Stimulated activated naive B cell treated with anti-CD40 and anti-IgM and Interleukin-4, amounts not matched to agents 10 μg/mL and 1 μg/mL and 100 μg/mL, for 72 hours (primary cell): ENCODE results near the gene TECPR2.
"Not testable (repeated sequence)": the region's sequence is repeated elsewhere in the genome, so short reads cannot be mapped to it uniquely, and the experiment has no call there.

Experiments
- ATAC-seq, 2 donors: fragments of 150-1000 bp; cut with Tn5 transposase; replicated peaks; 2 replicates each; pipeline ENCODE4 v1.10.0; 2021; ENCODE audit warnings: moderate library complexity in 1 of 2
- DNase-seq: peaks from one replicate; pipeline ENCODE4 v3.0.0; 2021
- H3K27ac Mint-ChIP-seq: one replicate; pipeline ENCODE4 v1.8.0; 2022; ENCODE audit warnings: mild to moderate bottlenecking, mixed read lengths
- H3K27me3 Mint-ChIP-seq, 2 donors: one replicate each; pipeline ENCODE4 v1.8.0; 2022; ENCODE audit warnings: mixed read lengths in 2 of 2
- H3K36me3 Mint-ChIP-seq, 2 donors: one replicate each; pipeline ENCODE4 v1.8.0; 2022; ENCODE audit warnings: mixed read lengths in 2 of 2, mild to moderate bottlenecking in 1 of 2
- H3K4me1 Mint-ChIP-seq, 2 donors: one replicate each; pipeline ENCODE4 v1.8.0; 2022; ENCODE audit warnings: mixed read lengths in 2 of 2, mild to moderate bottlenecking in 1 of 2
- H3K4me3 Mint-ChIP-seq, 2 donors: one replicate each; pipeline ENCODE4 v1.8.0; 2022; ENCODE audit warnings: mild to moderate bottlenecking in 2 of 2, mixed read lengths in 2 of 2, moderate library complexity in 1 of 2
- H3K9me3 Mint-ChIP-seq, 2 donors: one replicate each; pipeline ENCODE4 v1.8.0; 2022; ENCODE audit warnings: mixed read lengths in 2 of 2, mild to moderate bottlenecking in 1 of 2

The TECPR2 gene

DNA sequence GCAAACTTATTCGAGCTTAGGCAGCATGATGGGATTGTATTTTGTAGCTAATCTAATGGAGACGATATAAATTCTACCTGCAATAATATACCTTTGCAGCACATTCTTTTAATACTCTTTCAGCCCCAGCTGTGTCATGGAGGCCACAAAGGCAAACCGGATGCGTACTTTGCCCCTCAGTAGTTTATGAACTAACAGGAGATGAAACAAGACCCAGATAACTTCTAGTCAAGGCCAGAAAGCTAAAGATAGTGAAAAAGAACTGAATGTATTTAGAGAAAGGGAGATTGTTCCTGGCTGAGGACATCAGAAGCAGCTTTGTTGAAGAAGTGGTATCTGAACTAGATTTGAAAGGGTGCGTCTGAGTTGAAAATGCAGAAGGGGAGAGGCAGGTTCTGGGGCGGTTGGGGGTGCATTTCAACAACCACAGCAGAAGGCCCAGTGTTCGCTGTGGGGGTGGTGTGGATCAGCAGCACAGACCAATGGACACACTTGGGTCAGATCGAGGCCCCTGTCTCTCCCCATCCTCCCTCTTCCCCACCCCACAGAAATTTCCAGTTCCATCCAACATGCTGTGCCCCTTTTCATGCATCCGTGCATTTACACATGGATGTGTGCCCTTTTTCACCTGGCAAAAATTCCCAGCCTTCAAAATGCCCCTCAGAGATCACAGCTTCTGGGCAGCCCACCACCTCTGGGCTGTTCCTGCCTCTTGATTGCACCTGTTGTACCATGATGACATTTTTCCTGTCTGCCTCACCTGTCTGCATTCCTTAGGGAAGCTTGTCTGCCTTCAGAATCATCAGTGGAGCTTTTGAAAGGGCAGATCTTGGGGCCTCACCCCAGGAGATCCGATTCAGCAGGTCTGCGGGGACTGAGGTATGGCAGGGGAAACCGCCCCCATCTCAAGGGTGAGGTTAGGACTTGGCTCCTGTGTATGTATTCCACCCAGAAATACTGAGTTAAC, 41.0 kb upstream of the TECPR2 start:
- Mint-ChIP-seq H3K27me3 (peaks cover 3 to 4% of the 10 kb centered on the region in 2 donors), H3K36me3 (peaks cover 12 to 15% of the 10 kb centered on the region in 2 donors), H3K27ac (peak overlapping the region; percentile 25), H3K4me3 (no peak overlapping the region), H3K9me3 (peaks cover 0 to 2% of the 10 kb centered on the region in 2 donors), H3K4me1 (peaks cover 33 to 51% of the 10 kb centered on the region in 2 donors)
- no peak for DNase-seq
- ATAC-seq = no peak

DNA sequence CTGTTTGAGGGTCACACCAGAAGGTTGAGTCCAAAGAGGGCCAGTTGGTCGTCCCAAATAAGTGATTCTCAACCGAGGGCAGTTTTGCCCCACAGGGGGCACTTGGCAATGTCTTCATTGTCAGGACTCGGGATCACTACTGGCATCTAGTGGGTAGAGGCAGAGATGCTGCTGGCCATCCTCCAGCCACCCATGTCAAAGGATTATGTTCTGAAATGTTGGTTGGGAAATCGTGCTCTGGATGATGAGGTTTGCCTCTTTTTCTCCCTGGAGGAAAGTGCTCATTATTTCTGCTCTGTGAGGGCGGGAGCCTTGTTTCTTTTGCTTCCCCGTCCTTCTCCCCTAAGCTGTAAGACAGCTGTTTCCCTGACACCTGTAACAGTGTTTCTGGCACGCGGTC, 39.6 kb upstream of the TECPR2 start:
- Mint-ChIP-seq H3K4me1 (peaks cover 19 to 37% of the 10 kb centered on the region in 2 donors), H3K27ac (no peak overlapping the region), H3K4me3 (no peak overlapping the region), H3K9me3 (no peaks in the 10 kb centered on the region), H3K27me3 (no peaks in the 10 kb centered on the region), H3K36me3 (peaks cover 11 to 15% of the 10 kb centered on the region in 2 donors)
- ATAC-seq (no peak), DNase-seq (no peak)

DNA sequence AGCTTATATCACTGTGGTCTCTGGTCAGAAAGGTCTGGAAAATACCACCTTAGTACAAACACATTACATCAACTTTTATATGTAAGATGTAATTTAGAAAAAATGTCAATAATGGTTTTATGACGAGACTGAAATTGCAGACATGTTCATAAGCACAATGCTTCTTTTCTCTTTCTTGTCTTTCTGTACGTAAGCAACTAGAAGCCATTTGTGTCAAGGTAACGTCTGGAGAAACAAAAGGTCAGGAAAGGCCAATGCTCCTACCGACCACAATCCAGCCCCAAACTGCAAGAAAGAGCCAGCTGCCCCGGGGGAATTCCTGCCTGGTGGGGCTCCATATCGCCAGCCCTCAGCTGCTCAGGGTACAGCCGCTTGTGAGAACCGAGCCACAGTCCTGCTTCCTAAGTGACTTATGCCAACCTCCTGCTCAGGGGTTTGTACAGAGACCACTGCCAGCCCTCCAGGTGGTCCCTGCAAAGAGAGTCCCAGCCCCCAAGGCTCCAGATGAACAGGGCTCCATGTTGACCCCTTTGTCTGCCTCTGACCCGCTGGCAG, 36.9 kb upstream of the TECPR2 start:
- Mint-ChIP-seq H3K27ac (no peak overlapping the region), H3K4me1 (peaks cover 10 to 20% of the 10 kb centered on the region in 2 donors), H3K9me3 (no peaks in the 10 kb centered on the region), H3K4me3 (no peak overlapping the region), H3K27me3 (no peaks in the 10 kb centered on the region), H3K36me3 (peaks cover 16 to 21% of the 10 kb centered on the region in 2 donors)
- DNase-seq (no peak), ATAC-seq (no peak)

DNA sequence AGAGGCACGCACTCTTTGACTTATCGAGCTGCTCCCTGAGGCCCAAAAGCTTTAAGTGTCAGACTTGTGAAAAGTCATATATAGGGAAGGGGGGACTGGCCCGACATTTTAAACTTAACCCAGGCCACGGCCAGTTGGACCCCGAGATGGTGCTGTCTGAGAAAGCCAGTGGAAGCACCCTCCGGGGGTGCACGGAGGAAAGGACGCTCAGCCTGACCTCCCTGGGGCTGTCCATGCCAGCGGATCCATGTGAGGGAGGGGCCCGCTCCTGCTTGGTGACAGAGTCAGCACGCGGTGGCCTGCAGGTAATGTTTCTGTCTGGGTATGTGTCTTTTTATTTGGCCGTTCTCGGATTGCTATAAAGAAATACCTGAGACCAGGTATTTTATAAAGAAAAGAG, 36.2 kb upstream of the TECPR2 start:
- Mint-ChIP-seq H3K36me3 (peaks cover 18 to 21% of the 10 kb centered on the region in 2 donors), H3K27ac (no peak overlapping the region), H3K4me1 (peaks cover 7 to 15% of the 10 kb centered on the region in 2 donors), H3K9me3 (no peaks in the 10 kb centered on the region), H3K4me3 (no peak overlapping the region), H3K27me3 (no peaks in the 10 kb centered on the region)
- ATAC-seq (no peak), DNase-seq (no peak)

- not testable (repeated sequence) for H3K27me3 Mint-ChIP-seq, H3K4me1 Mint-ChIP-seq, ATAC-seq, H3K4me3 Mint-ChIP-seq, H3K27ac Mint-ChIP-seq, H3K9me3 Mint-ChIP-seq, DNase-seq
- H3K36me3 Mint-ChIP-seq = peaks cover 29 to 34% of the 10 kb centered on the region in 2 donors
Measured at GRCh38 chr14:102329381-102329780, 33.4 kb upstream of the TECPR2 start.

- Mint-ChIP-seq H3K36me3 (peaks cover 29 to 40% of the 10 kb centered on the region in 2 donors), H3K27me3 (no peaks in the 10 kb centered on the region), H3K27ac (no peak overlapping the region), H3K9me3 (no peaks in the 10 kb centered on the region), H3K4me3 (no peak overlapping the region), H3K4me1 (peaks cover 0 to 2% of the 10 kb centered on the region in 2 donors)
- DNase-seq (no peak), ATAC-seq (no peak)
Measured at GRCh38 chr14:102330806-102331205, 31.9 kb upstream of the TECPR2 start.

- Mint-ChIP-seq H3K27ac (no peak overlapping the region), H3K36me3 (peaks cover 31 to 42% of the 10 kb centered on the region in 2 donors), H3K27me3 (no peaks in the 10 kb centered on the region), H3K9me3 (no peaks in the 10 kb centered on the region), H3K4me3 (no peak overlapping the region), H3K4me1 (peaks cover 0 to 2% of the 10 kb centered on the region in 2 donors)
- ATAC-seq (no peak), DNase-seq (no peak)
Measured at GRCh38 chr14:102333390-102333789, 29.4 kb upstream of the TECPR2 start.

- ATAC-seq (no peak), DNase-seq (no peak)
- Mint-ChIP-seq H3K9me3 (no peaks in the 10 kb centered on the region), H3K36me3 (peaks cover 34 to 43% of the 10 kb centered on the region in 2 donors), H3K4me3 (no peak overlapping the region), H3K4me1 (no peaks in the 10 kb centered on the region), H3K27ac (no peak overlapping the region), H3K27me3 (no peaks in the 10 kb centered on the region)
Measured at GRCh38 chr14:102333795-102334705, 28.7 kb upstream of the TECPR2 start.

DNA sequence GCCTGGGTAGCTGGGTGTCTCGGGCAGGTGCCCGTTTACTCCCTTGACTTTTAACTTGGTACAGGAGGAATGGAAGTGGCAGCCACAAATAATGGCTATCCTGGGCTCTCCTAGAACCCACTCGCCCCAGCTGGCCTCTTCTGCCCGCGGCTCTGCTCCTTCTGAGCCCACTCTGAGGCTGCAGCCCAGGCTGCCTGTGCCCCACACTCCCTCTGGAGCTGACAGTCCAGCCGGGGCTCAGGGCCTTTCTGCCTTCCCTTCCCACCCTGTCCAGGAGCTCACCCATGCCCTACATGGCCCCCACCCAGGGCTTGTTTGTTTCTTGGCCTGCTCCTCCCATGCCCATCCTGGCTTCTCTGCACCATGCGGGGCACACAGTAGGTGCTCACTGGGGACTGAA, 27.6 kb upstream of the TECPR2 start:
- Mint-ChIP-seq H3K27ac (no peak overlapping the region), H3K4me3 (no peak overlapping the region), H3K36me3 (peaks cover 37 to 43% of the 10 kb centered on the region in 2 donors), H3K4me1 (no peaks in the 10 kb centered on the region), H3K9me3 (no peaks in the 10 kb centered on the region), H3K27me3 (no peaks in the 10 kb centered on the region)
- no peak for DNase-seq
- no peak for ATAC-seq

DNA sequence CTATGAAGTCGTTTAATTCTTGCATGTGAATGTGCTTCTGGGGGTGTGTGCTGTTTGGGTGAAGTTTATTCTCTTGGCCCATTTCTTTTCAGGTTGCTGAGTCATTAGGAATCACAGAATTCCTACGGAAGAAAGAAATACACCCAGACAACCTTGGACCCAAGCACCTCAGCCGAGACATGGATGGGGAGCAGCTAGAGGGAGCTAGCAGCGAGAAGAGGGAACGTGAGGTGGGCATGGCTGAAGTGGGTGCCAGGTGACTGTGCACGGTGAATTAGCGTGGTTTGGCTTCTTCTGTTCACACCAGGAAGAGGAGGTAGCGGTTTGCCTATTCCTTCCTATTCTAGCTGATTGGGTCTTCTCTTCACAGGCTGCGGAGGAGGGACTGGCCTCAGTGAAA, 24.0 kb upstream of the TECPR2 start:
- no peaks in the 10 kb centered on the region for H3K4me1 Mint-ChIP-seq
- peak overlapping the region in 1 of 2 donors; percentile 29 for H3K4me3 Mint-ChIP-seq
- no peaks in the 10 kb centered on the region for H3K27me3 Mint-ChIP-seq
- no peak for ATAC-seq
- H3K27ac Mint-ChIP-seq = no peak overlapping the region
- no peaks in the 10 kb centered on the region for H3K9me3 Mint-ChIP-seq
- H3K36me3 Mint-ChIP-seq = peaks cover 43 to 51% of the 10 kb centered on the region in 2 donors
- no peak for DNase-seq

GRCh38 chr14:102341566-102341965, 21.2 kb upstream of the TECPR2 start:
- Mint-ChIP-seq H3K4me1 (peaks cover 3 to 7% of the 10 kb centered on the region in 2 donors), H3K27me3 (no peaks in the 10 kb centered on the region), H3K27ac (peak overlapping the region; percentile 31), H3K9me3 (no peaks in the 10 kb centered on the region), H3K36me3 (peaks cover 40 to 48% of the 10 kb centered on the region in 2 donors), H3K4me3 (no peak overlapping the region)
- DNase-seq = no peak
- ATAC-seq = peak in 1 of 2 donors; percentile 8

DNA sequence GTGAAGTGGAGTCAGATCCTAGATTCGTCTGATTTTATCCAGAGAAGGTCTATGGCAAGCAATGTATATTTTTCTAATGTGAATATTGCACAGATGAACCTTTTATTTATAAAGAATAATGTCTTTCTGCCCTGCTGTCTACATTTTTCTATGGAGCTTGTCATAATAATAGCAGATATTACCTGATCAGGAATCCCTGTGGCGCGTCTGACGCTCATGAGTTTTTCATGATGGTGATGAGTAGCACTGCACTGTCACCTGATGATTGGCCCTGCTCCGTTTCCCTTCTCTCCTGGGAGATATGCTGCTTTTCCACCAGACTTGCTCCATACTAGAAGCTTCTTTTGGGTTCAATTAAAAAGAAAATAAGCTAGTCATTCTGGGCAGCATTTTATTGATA, 20.5 kb upstream of the TECPR2 start:
- DNase-seq = no peak
- Mint-ChIP-seq H3K27ac (peak overlapping the region; percentile 67), H3K36me3 (peaks cover 35 to 46% of the 10 kb centered on the region in 2 donors), H3K4me1 (peaks cover 3 to 7% of the 10 kb centered on the region in 2 donors), H3K27me3 (no peaks in the 10 kb centered on the region), H3K4me3 (no peak overlapping the region), H3K9me3 (no peaks in the 10 kb centered on the region)
- ATAC-seq = no peak

DNA sequence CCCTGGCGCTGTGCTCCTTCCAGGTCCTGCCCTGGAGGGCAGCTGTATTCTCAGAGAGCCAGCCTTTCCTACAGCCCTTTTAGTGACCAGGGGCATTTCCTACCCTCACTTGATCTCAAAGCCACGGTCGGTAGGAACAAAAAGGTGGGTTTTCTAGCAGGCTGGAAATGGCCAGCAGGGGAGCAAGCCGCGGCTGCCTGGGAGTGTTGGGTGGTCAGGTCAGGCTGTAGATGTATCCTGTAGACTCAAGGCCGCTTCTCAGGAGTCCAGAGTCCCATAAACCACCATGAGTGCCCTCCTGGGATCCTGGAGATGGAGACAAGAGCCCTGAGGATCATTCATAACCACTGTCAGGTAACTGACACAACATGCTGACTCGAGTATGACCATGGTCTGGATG, 18.7 kb upstream of the TECPR2 start:
- H3K4me3 Mint-ChIP-seq = no peak overlapping the region

GRCh38 chr14:102344485-102344884, 18.3 kb upstream of the TECPR2 start:
- Mint-ChIP-seq H3K36me3 (peaks cover 28 to 50% of the 10 kb centered on the region in 2 donors), H3K4me3 (no peak overlapping the region), H3K27me3 (no peaks in the 10 kb centered on the region), H3K4me1 (peaks cover 3 to 7% of the 10 kb centered on the region in 2 donors), H3K9me3 (no peaks in the 10 kb centered on the region), H3K27ac (peak overlapping the region; percentile 65)
- no peak for DNase-seq
- ATAC-seq = no peak

More for the DNA sequence above, 18.7 kb upstream of the TECPR2 start:
- peaks cover 3 to 7% of the 10 kb centered on the region in 2 donors for H3K4me1 Mint-ChIP-seq
- no peak overlapping the region for H3K27ac Mint-ChIP-seq
- no peaks in the 10 kb centered on the region for H3K9me3 Mint-ChIP-seq
- DNase-seq (no peak), ATAC-seq (no peak)
- H3K36me3 Mint-ChIP-seq = peaks cover 30 to 49% of the 10 kb centered on the region in 2 donors
- H3K27me3 Mint-ChIP-seq = no peaks in the 10 kb centered on the region
